Osteocyte (in vitro differentiated cells): ENCODE results near the gene REELD1. TPM values are rescaled to one million over a fixed set of nuclear protein-coding genes. Genes with fewer than 3 reads are reported as not detected.

ENCODE experiments used
- DNase-seq: peaks from one replicate; pipeline ENCODE4 v3.0.0; 2021; ENCODE audit warnings: mixed read lengths; ENCODE audit not compliant: unreplicated experiment; ENCODE audit errors: extremely low spot score
- H3K27ac Mint-ChIP-seq: one replicate; pipeline ENCODE4 v1.8.0; 2021; ENCODE audit warnings: mild to moderate bottlenecking, mixed read lengths; ENCODE audit not compliant: unreplicated experiment
- H3K27me3 Mint-ChIP-seq: one replicate; pipeline ENCODE4 v1.8.0; 2021; ENCODE audit warnings: mixed read lengths; ENCODE audit not compliant: unreplicated experiment
- H3K36me3 Mint-ChIP-seq: one replicate; pipeline ENCODE4 v1.8.0; 2021; ENCODE audit warnings: mixed read lengths; ENCODE audit not compliant: unreplicated experiment
- H3K4me1 Mint-ChIP-seq: one replicate; pipeline ENCODE4 v1.8.0; 2021; ENCODE audit warnings: mixed read lengths; ENCODE audit not compliant: unreplicated experiment
- H3K4me3 Mint-ChIP-seq: one replicate; pipeline ENCODE4 v1.8.0; 2021; ENCODE audit warnings: mild to moderate bottlenecking, moderate library complexity, mixed read lengths; ENCODE audit not compliant: unreplicated experiment
- H3K9me3 Mint-ChIP-seq: one replicate; pipeline ENCODE4 v1.8.0; 2021; ENCODE audit warnings: mixed read lengths; ENCODE audit not compliant: unreplicated experiment
- CTCF ChIP-seq: fragments of 200-600 bp; sonication (generic); IDR thresholded peaks from 2 replicates; pipeline ENCODE4 v1.5.0; 2021; ENCODE audit warnings: antibody characterized with exemption, mild to moderate bottlenecking, moderate library complexity
- total RNA-seq: library from RNA; stranded (reverse); gene quantifications from 2 replicates; pipeline ENCODE4 v1.2.1, GENCODE V29; 2021

REELD1 gene
- total RNA-seq, 1 donor from 2014 or later: not detected

GRCh38 chr4:146186041-146186440, 28.3 kb upstream of the REELD1 start:
- peaks cover 34% of the 10 kb centered on the region for H3K36me3 Mint-ChIP-seq
- no peaks in the 10 kb centered on the region for H3K4me1 Mint-ChIP-seq
- no peaks in the 10 kb centered on the region for H3K9me3 Mint-ChIP-seq
- TF ChIP-seq CTCF: no peak
- no peak overlapping the region for H3K4me3 Mint-ChIP-seq
- no peaks in the 10 kb centered on the region for H3K27me3 Mint-ChIP-seq
- no peak overlapping the region for H3K27ac Mint-ChIP-seq
- no peak for DNase-seq

GRCh38 chr4:146186596-146186995, 27.7 kb upstream of the REELD1 start:
- Mint-ChIP-seq H3K4me3 (no peak overlapping the region), H3K9me3 (no peaks in the 10 kb centered on the region), H3K27ac (no peak overlapping the region), H3K27me3 (no peaks in the 10 kb centered on the region), H3K4me1 (no peaks in the 10 kb centered on the region), H3K36me3 (peaks cover 39% of the 10 kb centered on the region)
- no peak for TF ChIP-seq CTCF
- no peak for DNase-seq

- TF ChIP-seq CTCF: no peak
- Mint-ChIP-seq H3K36me3 (peaks cover 41% of the 10 kb centered on the region), H3K27ac (no peak overlapping the region), H3K4me3 (no peak overlapping the region), H3K27me3 (no peaks in the 10 kb centered on the region), H3K9me3 (no peaks in the 10 kb centered on the region), H3K4me1 (peaks cover under 1% of the 10 kb centered on the region)
- no peak for DNase-seq
These were observed 23.9 kb upstream of the REELD1 start for GRCh38 chr4:146190456-146190855.

- H3K27me3 Mint-ChIP-seq: no peaks in the 10 kb centered on the region
- no peak overlapping the region for H3K27ac Mint-ChIP-seq
- DNase-seq: no peak
These were observed 22.4 kb upstream of the REELD1 start for GRCh38 chr4:146191766-146192458.

GRCh38 chr4:146193628-146194027, 20.7 kb upstream of the REELD1 start:
- H3K9me3 Mint-ChIP-seq: peaks cover 2% of the 10 kb centered on the region
- H3K4me3 Mint-ChIP-seq: no peak overlapping the region
- no peaks in the 10 kb centered on the region for H3K27me3 Mint-ChIP-seq
- no peak overlapping the region for H3K27ac Mint-ChIP-seq
- no peak for DNase-seq
- no peak for TF ChIP-seq CTCF
- peaks cover 4% of the 10 kb centered on the region for H3K4me1 Mint-ChIP-seq
- H3K36me3 Mint-ChIP-seq: peaks cover 24% of the 10 kb centered on the region

More at GRCh38 chr4:146191766-146192458, 22.4 kb upstream of the REELD1 start:
- peaks cover 4% of the 10 kb centered on the region for H3K4me1 Mint-ChIP-seq
- TF ChIP-seq CTCF: no peak
- no peak overlapping the region for H3K4me3 Mint-ChIP-seq
- H3K36me3 Mint-ChIP-seq: peaks cover 36% of the 10 kb centered on the region
- H3K9me3 Mint-ChIP-seq: no peaks in the 10 kb centered on the region
